Glutamatergic neuron (in vitro differentiated cells): ENCODE results near the gene CTR9. TPM values are rescaled to one million over a fixed set of nuclear protein-coding genes. Genes with fewer than 3 reads are reported as not detected.

Experiments used
- DNase-seq: peaks from one replicate; pipeline ENCODE4 v3.0.0; 2022
- H3K27ac Mint-ChIP-seq: one replicate; pipeline ENCODE4 v1.8.0; 2020; ENCODE audit warnings: mild to moderate bottlenecking, mixed read lengths, inconsistent platforms; ENCODE audit not compliant: unreplicated experiment
- H3K27me3 Mint-ChIP-seq: one replicate; pipeline ENCODE4 v1.8.0; 2020; ENCODE audit warnings: mild to moderate bottlenecking, moderate library complexity, mixed read lengths, inconsistent platforms; ENCODE audit not compliant: unreplicated experiment
- H3K36me3 Mint-ChIP-seq: one replicate; pipeline ENCODE4 v1.8.0; 2020; ENCODE audit warnings: mild to moderate bottlenecking, mixed read lengths, inconsistent platforms; ENCODE audit not compliant: unreplicated experiment
- H3K4me1 Mint-ChIP-seq: one replicate; pipeline ENCODE4 v1.8.0; 2020; ENCODE audit warnings: mild to moderate bottlenecking, low read depth, mixed read lengths, inconsistent platforms; ENCODE audit not compliant: unreplicated experiment
- H3K4me3 Mint-ChIP-seq: one replicate; pipeline ENCODE4 v1.8.0; 2020; ENCODE audit warnings: mild to moderate bottlenecking, mixed read lengths, inconsistent platforms; ENCODE audit not compliant: unreplicated experiment
- H3K9me3 Mint-ChIP-seq: one replicate; pipeline ENCODE4 v1.8.0; 2020; ENCODE audit warnings: mild to moderate bottlenecking, moderate library complexity, mixed read lengths, inconsistent platforms; ENCODE audit not compliant: unreplicated experiment
- total RNA-seq: library from RNA; stranded (reverse); fragmentation: NEBNext Ultra II Directional; extraction: Animal tissue kit (Norgen Biotek cat#: 25700); gene quantifications from one replicate; pipeline ENCODE4 v1.2.1, GENCODE V29; 2021; ENCODE audit not compliant: unreplicated experiment
- TF ChIP-seq, protein P1 (sequence below): fragments of 200-600 bp; sonication (generic); IDR thresholded peaks from one replicate; pipeline ENCODE4 v1.5.0; 2021; ENCODE audit not compliant: partially characterized antibody, unreplicated experiment

Gene CTR9
- total RNA-seq, 1 donor from 2014 or later, result 32.7 TPM

DNA sequence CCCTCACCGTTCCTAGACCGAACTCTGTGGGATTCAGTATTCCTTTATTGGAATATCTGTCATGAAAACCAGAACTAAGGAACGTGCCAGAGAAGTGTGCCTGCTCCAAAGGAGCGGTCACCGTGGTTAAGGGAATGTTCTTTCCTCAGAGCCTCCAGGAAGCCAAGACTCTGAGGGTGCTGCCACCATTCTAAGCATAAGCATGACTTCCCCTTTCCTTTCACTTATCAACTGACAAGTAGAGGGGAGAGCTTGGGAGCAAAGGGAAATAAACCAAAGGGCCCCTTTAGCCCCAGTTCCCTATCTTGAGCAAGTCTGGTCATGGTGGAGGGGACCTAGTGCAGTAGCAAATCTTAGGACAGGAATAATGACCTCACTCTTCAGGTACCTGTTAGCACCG is 26.8 kb downstream of the CTR9 start:
- H3K4me1 Mint-ChIP-seq, result peaks cover 11% of the 10 kb centered on the region
- no peaks in the 10 kb centered on the region for H3K36me3 Mint-ChIP-seq
- H3K4me3 Mint-ChIP-seq, result no peak overlapping the region
- H3K9me3 Mint-ChIP-seq, result no peaks in the 10 kb centered on the region
- no peak overlapping the region for H3K27ac Mint-ChIP-seq
- peaks cover 3% of the 10 kb centered on the region for H3K27me3 Mint-ChIP-seq
- TF ChIP-seq, protein P1, sequence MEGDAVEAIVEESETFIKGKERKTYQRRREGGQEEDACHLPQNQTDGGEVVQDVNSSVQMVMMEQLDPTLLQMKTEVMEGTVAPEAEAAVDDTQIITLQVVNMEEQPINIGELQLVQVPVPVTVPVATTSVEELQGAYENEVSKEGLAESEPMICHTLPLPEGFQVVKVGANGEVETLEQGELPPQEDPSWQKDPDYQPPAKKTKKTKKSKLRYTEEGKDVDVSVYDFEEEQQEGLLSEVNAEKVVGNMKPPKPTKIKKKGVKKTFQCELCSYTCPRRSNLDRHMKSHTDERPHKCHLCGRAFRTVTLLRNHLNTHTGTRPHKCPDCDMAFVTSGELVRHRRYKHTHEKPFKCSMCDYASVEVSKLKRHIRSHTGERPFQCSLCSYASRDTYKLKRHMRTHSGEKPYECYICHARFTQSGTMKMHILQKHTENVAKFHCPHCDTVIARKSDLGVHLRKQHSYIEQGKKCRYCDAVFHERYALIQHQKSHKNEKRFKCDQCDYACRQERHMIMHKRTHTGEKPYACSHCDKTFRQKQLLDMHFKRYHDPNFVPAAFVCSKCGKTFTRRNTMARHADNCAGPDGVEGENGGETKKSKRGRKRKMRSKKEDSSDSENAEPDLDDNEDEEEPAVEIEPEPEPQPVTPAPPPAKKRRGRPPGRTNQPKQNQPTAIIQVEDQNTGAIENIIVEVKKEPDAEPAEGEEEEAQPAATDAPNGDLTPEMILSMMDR, result no peak
- no peak for DNase-seq

DNA sequence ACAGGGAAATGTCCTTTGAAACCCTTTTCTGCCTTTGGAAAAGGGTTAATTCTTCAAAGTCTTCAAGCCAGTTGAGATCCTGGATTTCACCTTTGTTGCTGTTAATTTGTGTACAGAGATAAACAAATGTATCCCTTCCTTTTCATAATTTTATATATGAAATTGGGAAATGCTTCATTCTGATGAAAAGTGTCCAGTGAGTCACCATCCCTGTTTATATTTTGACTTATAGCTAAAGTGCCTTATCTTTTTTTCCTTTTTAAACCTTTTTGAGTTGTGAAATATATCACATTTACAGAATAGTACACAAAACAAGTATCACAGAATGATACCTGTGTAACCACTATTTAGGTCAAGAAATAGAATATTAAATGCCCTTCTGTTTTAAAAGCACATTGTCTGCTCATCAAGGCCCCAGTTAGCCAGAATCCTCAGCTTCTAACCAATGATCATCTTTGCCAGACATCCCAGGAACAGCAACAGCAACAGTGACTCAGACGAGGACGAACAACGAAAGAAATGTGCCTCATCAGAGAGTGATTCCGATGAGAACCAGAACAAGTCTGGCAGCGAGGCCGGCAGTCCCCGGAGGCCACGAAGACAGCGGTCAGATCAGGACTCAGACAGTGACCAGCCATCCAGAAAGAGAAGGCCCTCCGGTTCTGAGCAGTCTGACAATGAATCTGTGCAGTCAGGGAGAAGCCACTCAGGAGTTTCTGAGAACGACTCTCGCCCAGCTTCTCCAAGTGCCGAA is 27.3 kb downstream of the CTR9 start:
- TF ChIP-seq, protein P1, result no peak
- Mint-ChIP-seq H3K9me3 (no peaks in the 10 kb centered on the region), H3K4me3 (peak overlapping the region; percentile 24), H3K4me1 (peaks cover 11% of the 10 kb centered on the region), H3K27ac (peak overlapping the region; percentile 48), H3K27me3 (peaks cover 3% of the 10 kb centered on the region), H3K36me3 (no peaks in the 10 kb centered on the region)
- peak; percentile 70 for DNase-seq

DNA sequence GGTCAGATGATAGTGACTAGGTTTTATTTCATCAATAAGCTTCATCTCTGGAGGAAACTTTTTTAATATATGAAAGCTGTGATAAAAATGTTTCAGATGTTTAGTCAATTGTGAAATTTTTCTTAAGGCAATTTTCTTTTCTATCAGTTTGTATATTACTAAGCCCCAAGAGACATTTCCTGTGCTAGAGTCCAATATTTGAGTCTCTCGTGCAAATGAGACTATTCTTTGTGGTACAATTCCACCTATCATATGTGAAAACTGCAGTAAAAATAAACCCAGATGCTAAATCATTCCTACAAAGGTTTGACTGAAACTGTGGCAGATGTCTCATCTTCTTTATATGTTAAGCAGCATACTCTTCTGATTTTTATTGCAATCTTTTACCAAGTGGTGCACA is 28.0 kb downstream of the CTR9 start:
- TF ChIP-seq, protein P1, result no peak
- H3K4me1 Mint-ChIP-seq, result peaks cover 15% of the 10 kb centered on the region
- peak overlapping the region; percentile 24 for H3K4me3 Mint-ChIP-seq

DNA sequence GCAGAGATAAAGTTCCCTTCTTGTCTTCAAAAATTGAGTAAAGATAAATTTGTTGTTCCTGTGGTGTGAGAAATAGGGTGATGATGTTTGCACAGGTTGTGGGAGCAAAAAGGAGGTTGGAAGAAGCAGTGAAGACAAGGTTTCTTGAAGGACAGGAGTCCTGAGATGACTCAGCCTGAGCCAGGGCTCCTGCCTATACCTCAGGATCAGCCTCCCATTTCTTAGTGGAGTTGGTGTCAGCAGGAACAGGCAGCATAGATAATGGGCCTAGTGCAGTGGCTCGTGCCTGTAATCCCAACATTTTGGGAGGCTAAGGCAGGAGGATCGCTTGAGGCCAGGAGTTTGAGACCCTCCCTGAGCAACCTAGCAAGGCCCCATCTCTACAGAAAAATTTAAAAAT is 29.0 kb downstream of the CTR9 start:
- Mint-ChIP-seq H3K27me3 (peaks cover 3% of the 10 kb centered on the region), H3K27ac (no peak overlapping the region), H3K4me1 (peaks cover 21% of the 10 kb centered on the region), H3K4me3 (no peak overlapping the region), H3K9me3 (no peaks in the 10 kb centered on the region), H3K36me3 (no peaks in the 10 kb centered on the region)
- TF ChIP-seq, protein P1, result no peak
- no peak for DNase-seq

More for the DNA sequence above, 28.0 kb downstream of the CTR9 start:
- H3K9me3 Mint-ChIP-seq, result no peaks in the 10 kb centered on the region
- H3K36me3 Mint-ChIP-seq, result no peaks in the 10 kb centered on the region
- no peak for DNase-seq
- peaks cover 3% of the 10 kb centered on the region for H3K27me3 Mint-ChIP-seq
- H3K27ac Mint-ChIP-seq, result peak overlapping the region; percentile 48
